Adrenal gland (tissue), 12 donors: Measurements from ENCODE around the gene NACC2. TPM values are rescaled to one million over a fixed set of nuclear protein-coding genes. Genes with fewer than 3 reads are reported as not detected.

Source experiments
- DNase-seq, 7 donors: peaks; one replicate each; pipeline ENCODE4 v3.0.0-alpha.2; 2019 to 2020
- H3K27ac ChIP-seq, 5 donors: fragments of 200-600 bp; sonication (generic) in 4 of 5; 1 replicate in 3 of 5; 2 replicates in 2 of 5; pipeline versions ENCODE4 v1.5.1 to v1.8.0; 2016 to 2020; ENCODE audit warnings: mild to moderate bottlenecking in 1 of 5
- H3K27me3 ChIP-seq: fragments of 200-600 bp; 2 replicates; pipeline ENCODE4 v1.8.0; 2021
- H3K36me3 ChIP-seq, 2 donors: fragments of 200-600 bp; replicated peaks in 1 of 2; 1 replicate in 1 of 2; 2 replicates in 1 of 2; pipeline versions ENCODE4 v1.5.1 to v1.8.0; 2018 to 2022
- H3K4me1 ChIP-seq, 2 donors: fragments of 200-600 bp; replicated peaks in 1 of 2; 1 replicate in 1 of 2; 2 replicates in 1 of 2; pipeline versions ENCODE4 v1.5.1 to v1.8.0; 2018 to 2021
- H3K4me3 ChIP-seq, 4 donors: fragments of 200-600 bp; sonication (generic) in 3 of 4; one replicate each; pipeline ENCODE4 v1.5.1; 2016 to 2018
- H3K9me3 ChIP-seq, 3 donors: fragments of 200-600 bp; sonication (generic) in 1 of 3; replicated peaks in 1 of 3; 1 replicate in 2 of 3; 2 replicates in 1 of 3; pipeline versions ENCODE4 v1.5.1 to v1.8.0; 2016 to 2021
- POLR2A ChIP-seq, 2 donors: fragments of 450-650 bp; IDR thresholded peaks; one replicate each; pipeline ENCODE4 v1.6.1; 2017; ENCODE audit warnings: antibody characterized with exemption in 2 of 2, mild to moderate bottlenecking in 2 of 2, moderate library complexity in 1 of 2
- WGBS, 4 donors: extraction: QIAGEN DNeasy Blood & Tissue Kit in 2 of 4; methylation state at CpG; one replicate each; pipeline versions ENCODE4 v1.1.5 to v1.1.7; 2013 to 2017; 5-methylcytosine and 5-hydroxymethylcytosine counted together
- intact Hi-C, 2 donors: fragments of 100-400 bp; cut with DNase I; formaldehyde crosslinking; loops; one replicate each; pipeline versions ENCODE4 v1.14.1 to v1.15.0; 2022 to 2023
- polyA plus RNA-seq, 3 donors: library from polyadenylated mRNA; stranded (reverse); fragments of 200-250 nt in 2 of 3; fragments of 350-450 nt in 1 of 3; fragmentation: Illumina TruSeq in 1 of 3; extraction: RNeasy Lipid Tissue Mini Kit (QIAGEN cat#74804) in 1 of 3; gene quantifications; one replicate each; pipeline ENCODE4 v1.2.3, GENCODE V29; 2013 to 2014
- total RNA-seq, 9 donors: library from RNA; depleted of rRNA in 4 of 9; stranded (reverse); fragments of >200 nt in 4 of 9; fragments of 120-200 nt in 1 of 9; fragmentation: NEBNext Ultra II Directional in 1 of 9; extraction: Animal tissue kit (Norgen Biotek cat#: 25700) in 1 of 9; gene quantifications; one replicate each; pipeline versions ENCODE4 v1.1.0 to v1.2.4, GENCODE V29; 2013 to 2023
- TF ChIP-seq, protein P1 (sequence below), 6 experiments: fragments of 450-650 bp in 4 of 6; fragments of 200-600 bp in 2 of 6; sonication (generic) in 1 of 6; IDR thresholded peaks; 1 replicate in 5 of 6; 2 replicates in 1 of 6; pipeline versions ENCODE4 v1.5.1 to v1.8.0; 2016 to 2021; ENCODE audit warnings: antibody characterized with exemption in 6 of 6, mild to moderate bottlenecking in 2 of 6, moderate library complexity in 1 of 6
- donor health status: healthy with polysubstance abuse.
- donor health status: Bipolar disorder and iron deficiency.
- donor health status: DM: yes; HTN: yes; CAD: no.
- donor health status: DM: no; HTN: no; CAD: no.
- donor health status: DM: no; HTN: no; CAD: no.
- donor health status: DM: yes; HTN: yes; CAD: no.

NACC2 gene
- total and polyA plus RNA-seq, 12 donors = 3.3 to 61.0 (median 35.3) TPM

DNA sequence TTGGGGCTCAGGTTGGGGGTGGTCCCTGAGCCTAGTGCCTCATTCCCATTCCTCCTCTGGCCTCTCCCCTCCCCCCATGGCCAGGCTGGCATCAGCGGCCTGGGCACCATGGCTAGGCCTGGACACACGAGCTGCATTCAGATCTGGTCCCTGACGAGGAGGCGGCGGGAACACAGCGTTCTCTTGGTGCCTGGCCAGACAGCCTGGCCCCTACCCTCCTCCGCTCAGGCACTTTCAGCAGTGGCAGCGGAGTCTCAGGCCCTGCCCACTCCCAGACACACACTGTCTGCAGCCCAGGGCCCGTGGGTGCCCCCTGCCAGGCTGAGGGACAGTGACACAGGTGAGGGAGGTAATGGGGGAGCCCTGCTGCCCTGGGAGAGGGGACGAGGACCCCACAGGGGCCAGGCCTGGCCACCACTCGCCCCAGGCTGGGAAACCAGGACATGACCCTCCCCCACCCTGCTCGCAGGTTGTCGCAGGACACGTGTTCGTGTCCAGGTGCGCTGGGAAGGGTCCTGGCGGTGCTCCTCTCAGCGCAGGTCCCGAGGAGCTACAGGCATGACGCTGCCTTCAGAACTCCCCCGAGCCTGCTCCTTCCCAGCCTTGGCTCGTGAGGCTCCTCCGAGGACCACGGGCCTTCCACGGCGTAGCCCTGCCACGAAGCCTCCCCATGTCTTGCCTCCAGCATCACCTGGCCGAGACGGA, 114.0 kb downstream of the NACC2 start:
- WGBS, 4 donors = 82 to 97% (median 91%) methylated on average over 3 to 29 of the region's 29 CpGs
- intact Hi-C loops = no loop called here
- Histone ChIP-seq H3K4me1 (no peaks in the 10 kb centered on the region), H3K4me3 (no peak overlapping the region), H3K27me3 (no peaks in the 10 kb centered on the region), H3K27ac (no peak overlapping the region), H3K9me3 (no peaks in the 10 kb centered on the region), H3K36me3 (no peaks in the 10 kb centered on the region)
- no peak for TF ChIP-seq POLR2A (IDR thresholded peaks at IDR 0.05)
- TF ChIP-seq, protein P1, sequence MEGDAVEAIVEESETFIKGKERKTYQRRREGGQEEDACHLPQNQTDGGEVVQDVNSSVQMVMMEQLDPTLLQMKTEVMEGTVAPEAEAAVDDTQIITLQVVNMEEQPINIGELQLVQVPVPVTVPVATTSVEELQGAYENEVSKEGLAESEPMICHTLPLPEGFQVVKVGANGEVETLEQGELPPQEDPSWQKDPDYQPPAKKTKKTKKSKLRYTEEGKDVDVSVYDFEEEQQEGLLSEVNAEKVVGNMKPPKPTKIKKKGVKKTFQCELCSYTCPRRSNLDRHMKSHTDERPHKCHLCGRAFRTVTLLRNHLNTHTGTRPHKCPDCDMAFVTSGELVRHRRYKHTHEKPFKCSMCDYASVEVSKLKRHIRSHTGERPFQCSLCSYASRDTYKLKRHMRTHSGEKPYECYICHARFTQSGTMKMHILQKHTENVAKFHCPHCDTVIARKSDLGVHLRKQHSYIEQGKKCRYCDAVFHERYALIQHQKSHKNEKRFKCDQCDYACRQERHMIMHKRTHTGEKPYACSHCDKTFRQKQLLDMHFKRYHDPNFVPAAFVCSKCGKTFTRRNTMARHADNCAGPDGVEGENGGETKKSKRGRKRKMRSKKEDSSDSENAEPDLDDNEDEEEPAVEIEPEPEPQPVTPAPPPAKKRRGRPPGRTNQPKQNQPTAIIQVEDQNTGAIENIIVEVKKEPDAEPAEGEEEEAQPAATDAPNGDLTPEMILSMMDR (IDR thresholded peaks at IDR 0.05) = no peak
- DNase-seq = no peak

DNA sequence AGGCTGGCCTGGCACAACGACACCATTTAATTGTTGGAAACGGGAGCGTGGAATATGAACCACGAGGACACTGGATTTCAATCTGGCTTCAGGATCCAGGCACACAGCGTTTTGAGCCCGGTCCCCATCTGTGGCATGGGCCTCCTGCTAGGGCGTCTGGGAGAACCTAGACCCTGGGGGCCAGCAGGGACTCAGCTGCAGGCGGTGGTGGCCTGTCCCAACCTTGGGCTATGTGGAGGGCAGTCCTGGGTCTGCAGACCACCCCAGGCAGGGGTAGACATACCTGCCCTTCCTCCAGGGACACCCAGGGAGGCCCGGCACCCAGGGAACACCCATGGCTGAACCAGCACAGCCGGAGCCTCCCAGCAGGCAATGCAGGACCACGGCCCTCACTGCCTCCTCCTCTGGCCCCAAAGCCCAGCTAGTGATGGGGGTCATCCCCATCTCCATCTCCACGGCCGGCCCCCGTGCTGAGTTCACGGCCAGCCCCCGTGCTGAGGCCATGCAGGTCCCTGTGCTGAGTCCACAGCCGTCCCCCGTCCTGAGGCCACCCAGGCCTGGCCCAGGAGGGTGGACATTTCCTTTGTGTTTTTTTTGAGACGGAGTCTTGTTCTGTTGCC, 115.4 kb downstream of the NACC2 start:
- H3K4me1 ChIP-seq = no peaks in the 10 kb centered on the region
- no peaks in the 10 kb centered on the region for H3K27me3 ChIP-seq
- intact Hi-C loops = no loop called here

DNA sequence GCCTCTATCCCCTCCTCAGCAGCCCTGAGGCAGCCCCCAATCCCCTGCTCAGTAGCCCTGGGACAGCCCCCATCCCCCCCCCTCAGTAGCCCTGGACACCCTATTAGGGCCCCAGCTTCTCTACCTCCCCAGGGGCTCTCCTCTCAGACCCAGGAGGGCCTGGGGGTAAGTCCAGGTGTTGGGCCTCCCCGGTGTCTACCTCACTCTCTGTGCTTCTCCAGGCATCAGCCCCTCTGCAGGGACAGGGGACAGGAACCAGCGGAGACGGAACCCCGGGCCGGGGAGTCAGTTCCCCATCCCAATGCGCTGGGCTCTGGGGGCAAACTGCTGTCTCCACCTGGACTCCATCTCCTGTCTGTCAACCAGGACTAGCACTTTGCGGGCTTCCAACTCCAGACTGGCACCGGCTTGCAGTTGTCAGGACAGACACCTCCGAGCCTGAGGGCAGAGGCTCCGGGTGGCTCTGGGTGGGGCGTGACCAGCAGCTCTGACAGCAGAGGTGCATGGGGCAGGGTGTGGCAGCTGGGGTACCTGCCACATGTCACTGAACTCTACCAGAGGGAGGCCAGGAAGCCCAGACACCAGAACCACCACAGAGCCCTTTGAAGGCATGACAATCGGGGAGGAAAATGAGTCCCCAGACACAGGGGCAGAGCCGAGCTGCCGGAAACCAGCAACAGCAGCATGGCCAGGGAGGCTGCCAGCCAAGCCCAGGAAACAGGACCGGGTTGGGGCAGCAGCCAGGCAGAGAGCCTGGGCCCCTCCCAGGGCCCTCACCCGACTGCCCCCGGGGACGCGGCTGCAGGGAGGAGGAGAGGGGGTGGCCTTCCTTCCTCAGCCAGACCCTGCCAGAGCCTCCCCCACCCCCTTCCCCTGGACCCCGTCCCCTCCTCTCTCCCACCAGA, 116.2 kb downstream of the NACC2 start:
- Histone ChIP-seq H3K4me1 (no peaks in the 10 kb centered on the region), H3K9me3 (no peaks in the 10 kb centered on the region), H3K27ac (peak overlapping the region in 1 of 5 donors; percentile 10), H3K27me3 (no peaks in the 10 kb centered on the region), H3K36me3 (no peaks in the 10 kb centered on the region), H3K4me3 (no peak overlapping the region)
- 17 to 60% (median 52%) methylated on average over 7 to 20 of the region's 20 CpGs for WGBS, 4 donors
- no peak for TF ChIP-seq POLR2A (IDR thresholded peaks at IDR 0.05)
- intact Hi-C loops = no loop called here
- DNase-seq = no peak

More for the DNA sequence above, 115.4 kb downstream of the NACC2 start:
- no peaks in the 10 kb centered on the region for H3K36me3 ChIP-seq
- no peak for DNase-seq
- WGBS, 4 donors = 50 to 72% (median 70%) methylated on average over 7 to 19 of the region's 19 CpGs
- H3K9me3 ChIP-seq = no peaks in the 10 kb centered on the region
- H3K4me3 ChIP-seq = no peak overlapping the region
- no peak for TF ChIP-seq POLR2A (IDR thresholded peaks at IDR 0.05)
- TF ChIP-seq, protein P1 (IDR thresholded peaks at IDR 0.05) = no peak
- peak overlapping the region in 1 of 5 donors; percentile 10 for H3K27ac ChIP-seq

DNA sequence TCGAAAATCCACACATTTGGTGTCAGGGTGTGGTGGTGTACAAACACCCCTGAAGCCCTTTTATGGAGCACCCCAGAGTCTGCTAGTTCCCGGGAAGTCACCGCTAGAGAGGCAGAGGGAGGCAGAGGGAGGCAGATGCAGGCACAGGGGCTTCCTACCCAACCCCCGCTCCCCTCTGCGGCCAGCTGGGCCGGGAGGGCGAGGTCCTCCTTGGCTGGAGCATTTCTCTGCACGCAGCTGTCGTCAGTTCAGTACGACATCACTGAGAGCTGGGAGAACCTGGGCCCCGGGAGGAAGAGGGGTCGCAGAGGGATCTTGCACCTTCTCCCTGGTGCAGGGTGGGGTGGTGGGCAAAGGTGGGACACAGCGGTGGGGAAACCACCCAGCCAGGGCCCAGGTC, 118.1 kb downstream of the NACC2 start:
- no peak for TF ChIP-seq POLR2A (IDR thresholded peaks at IDR 0.05)
- TF ChIP-seq, protein P1 (IDR thresholded peaks at IDR 0.05) = no peak
- H3K27me3 ChIP-seq = no peaks in the 10 kb centered on the region
- no peak overlapping the region for H3K4me3 ChIP-seq
- H3K9me3 ChIP-seq = no peaks in the 10 kb centered on the region
- WGBS, 4 donors = 54 to 68% (median 64%) methylated on average over 7 to 13 of the region's 13 CpGs
- H3K36me3 ChIP-seq = no peaks in the 10 kb centered on the region
- no peaks in the 10 kb centered on the region for H3K4me1 ChIP-seq
- H3K27ac ChIP-seq = no peak overlapping the region
- intact Hi-C loops = no loop called here
- no peak for DNase-seq
